ENCODE results near the gene SLC22A9. TPM values are rescaled to one million over a fixed set of nuclear protein-coding genes. Genes with fewer than 3 reads are reported as not detected.

SLC22A9 gene
- total and polyA plus RNA-seq, 2 donors (not counting 1 experiment from before 2014, with no cell fraction given): not detected

DNA sequence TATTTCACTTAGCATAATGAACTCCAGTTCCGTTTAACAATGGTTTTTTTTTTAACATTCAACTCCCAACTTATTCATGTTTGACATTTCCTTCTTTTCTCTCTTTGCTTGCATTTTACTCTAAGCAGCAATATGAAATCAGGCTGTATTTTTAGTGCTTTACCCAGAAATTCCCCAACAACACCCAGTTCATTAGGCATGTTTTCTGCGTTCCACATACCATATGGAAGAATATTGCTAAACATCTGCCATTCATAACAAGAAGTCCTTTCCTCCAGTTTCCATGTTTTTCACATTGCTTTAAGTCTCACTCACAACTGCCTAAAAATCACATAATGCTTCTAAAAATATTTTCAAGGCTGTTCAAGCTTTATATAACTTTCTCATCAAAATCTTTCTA lies 75.5 kb downstream of the SLC22A9 start:
- ATAC-seq (ENCODE audit: low read depth) (no peak), DNase-seq (no peak)
- H3K9me3 ChIP-seq (ENCODE audit: control extremely low read depth in 1 of 3, control insufficient read depth in 2 of 3, insufficient read depth in 1 of 3, low read length in 2 of 3): peaks cover 0 to 2% (median 0%) of the 10 kb centered on the region in 3 donors
- Mint-ChIP-seq H3K4me1 (peaks cover 2% of the 10 kb centered on the region), H3K9me3 (ENCODE audit: insufficient read depth) (no peaks in the 10 kb centered on the region), H3K27me3 (peaks cover 30% of the 10 kb centered on the region), H3K27ac (no peak overlapping the region), H3K4me3 (no peak overlapping the region)
- H3K27me3 ChIP-seq (replicated peaks in 1 of 4; ENCODE audit: control extremely low read depth in 1 of 4, control insufficient read depth in 3 of 4, insufficient read depth in 4 of 4, low read length in 3 of 4): peaks cover 0 to 4% (median 0%) of the 10 kb centered on the region in 4 experiments
- POLR2A ChIA-PET: no interaction called here
- no peak overlapping the region for H2AFZ ChIP-seq (ENCODE audit: insufficient read depth, low read depth, low read length, poor library complexity, severe bottlenecking)
- WGBS (ENCODE audit: insufficient coverage): 100% methylated on average over 1 of the region's 2 CpGs
- no peak overlapping the region for H3K4me3 ChIP-seq (ENCODE audit: control extremely low read depth in 1 of 5, extremely low read depth in 1 of 5, insufficient read depth in 1 of 5, low read depth in 2 of 5, low read length in 4 of 5)
- no peak overlapping the region for H3K4me2 ChIP-seq (replicated peaks; ENCODE audit: low read depth, low read length, poor library complexity, severe bottlenecking)
- H3K27ac ChIP-seq (ENCODE audit: low read length in 2 of 2): no peak overlapping the region
- H3K9ac ChIP-seq (ENCODE audit: low read length): no peak overlapping the region
- H4K20me1 ChIP-seq (ENCODE audit: control insufficient read depth, insufficient read depth, low read length, poor library complexity, severe bottlenecking): no peaks in the 10 kb centered on the region
- no peaks in the 10 kb centered on the region for H3K36me3 ChIP-seq (replicated peaks in 1 of 2; ENCODE audit: control extremely low read depth in 1 of 2, control insufficient read depth in 1 of 2, extremely low read depth in 1 of 2, insufficient read depth in 2 of 2, low read length in 1 of 2)
- no peaks in the 10 kb centered on the region for H3K4me1 ChIP-seq (ENCODE audit: control insufficient read depth in 2 of 2, insufficient read depth in 2 of 2, low read length in 2 of 2)
- intact Hi-C loops (cut with micrococcal nuclease): no loop called here
- TF ChIP-seq, protein P1, sequence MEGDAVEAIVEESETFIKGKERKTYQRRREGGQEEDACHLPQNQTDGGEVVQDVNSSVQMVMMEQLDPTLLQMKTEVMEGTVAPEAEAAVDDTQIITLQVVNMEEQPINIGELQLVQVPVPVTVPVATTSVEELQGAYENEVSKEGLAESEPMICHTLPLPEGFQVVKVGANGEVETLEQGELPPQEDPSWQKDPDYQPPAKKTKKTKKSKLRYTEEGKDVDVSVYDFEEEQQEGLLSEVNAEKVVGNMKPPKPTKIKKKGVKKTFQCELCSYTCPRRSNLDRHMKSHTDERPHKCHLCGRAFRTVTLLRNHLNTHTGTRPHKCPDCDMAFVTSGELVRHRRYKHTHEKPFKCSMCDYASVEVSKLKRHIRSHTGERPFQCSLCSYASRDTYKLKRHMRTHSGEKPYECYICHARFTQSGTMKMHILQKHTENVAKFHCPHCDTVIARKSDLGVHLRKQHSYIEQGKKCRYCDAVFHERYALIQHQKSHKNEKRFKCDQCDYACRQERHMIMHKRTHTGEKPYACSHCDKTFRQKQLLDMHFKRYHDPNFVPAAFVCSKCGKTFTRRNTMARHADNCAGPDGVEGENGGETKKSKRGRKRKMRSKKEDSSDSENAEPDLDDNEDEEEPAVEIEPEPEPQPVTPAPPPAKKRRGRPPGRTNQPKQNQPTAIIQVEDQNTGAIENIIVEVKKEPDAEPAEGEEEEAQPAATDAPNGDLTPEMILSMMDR (IDR thresholded peaks at IDR 0.05): no peak
- TF ChIP-seq EZH2 (IDR thresholded peaks at IDR 0.05; ENCODE audit: borderline replicate concordance, insufficient read depth, low read depth, low read length, poor library complexity, severe bottlenecking): no peak
- H3K79me2 ChIP-seq (ENCODE audit: control insufficient read depth, insufficient read depth, low read length): no peaks in the 10 kb centered on the region
- CTCF ChIA-PET: no interaction called here

DNA sequence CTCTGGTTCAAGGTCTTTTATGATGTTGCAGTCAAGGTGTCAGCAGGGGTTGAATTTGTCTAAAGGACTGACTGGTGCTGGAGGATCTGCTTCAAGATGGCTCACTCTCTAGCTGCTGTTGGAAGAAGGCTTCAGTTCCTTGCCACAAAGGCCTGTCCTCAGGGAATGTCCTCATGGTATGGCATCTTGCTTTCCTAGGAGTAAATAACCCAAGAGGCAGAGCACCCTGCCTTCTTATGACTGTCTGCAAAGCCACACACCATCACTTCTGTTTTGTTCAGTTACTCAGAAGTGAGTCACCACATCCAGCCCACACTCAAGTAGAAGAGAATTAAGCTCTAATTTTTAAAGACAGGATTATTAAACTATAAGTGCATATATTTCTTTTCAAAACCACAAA lies 76.1 kb downstream of the SLC22A9 start:
- Histone ChIP-seq H3K9ac (ENCODE audit: low read length) (no peak overlapping the region), H3K36me3 (replicated peaks in 1 of 2; ENCODE audit: control extremely low read depth in 1 of 2, control insufficient read depth in 1 of 2, extremely low read depth in 1 of 2, insufficient read depth in 2 of 2, low read length in 1 of 2) (no peaks in the 10 kb centered on the region), H3K27me3 (replicated peaks in 1 of 4; ENCODE audit: control extremely low read depth in 1 of 4, control insufficient read depth in 3 of 4, insufficient read depth in 4 of 4, low read length in 3 of 4) (peaks cover 0 to 4% (median 0%) of the 10 kb centered on the region in 4 experiments), H3K4me3 (ENCODE audit: control extremely low read depth in 1 of 5, extremely low read depth in 1 of 5, insufficient read depth in 1 of 5, low read depth in 2 of 5, low read length in 4 of 5) (no peak overlapping the region), H3K27ac (ENCODE audit: low read length in 2 of 2) (no peak overlapping the region), H2AFZ (ENCODE audit: insufficient read depth, low read depth, low read length, poor library complexity, severe bottlenecking) (no peak overlapping the region), H3K79me2 (ENCODE audit: control insufficient read depth, insufficient read depth, low read length) (no peaks in the 10 kb centered on the region), H3K4me2 (replicated peaks; ENCODE audit: low read depth, low read length, poor library complexity, severe bottlenecking) (no peak overlapping the region), H3K9me3 (ENCODE audit: control extremely low read depth in 1 of 3, control insufficient read depth in 2 of 3, insufficient read depth in 1 of 3, low read length in 2 of 3) (peaks cover 0 to 2% (median 0%) of the 10 kb centered on the region in 3 donors), H4K20me1 (ENCODE audit: control insufficient read depth, insufficient read depth, low read length, poor library complexity, severe bottlenecking) (no peaks in the 10 kb centered on the region), H3K4me1 (ENCODE audit: control insufficient read depth in 2 of 2, insufficient read depth in 2 of 2, low read length in 2 of 2) (no peaks in the 10 kb centered on the region)
- Mint-ChIP-seq H3K27me3 (peaks cover 35% of the 10 kb centered on the region), H3K4me3 (no peak overlapping the region), H3K27ac (no peak overlapping the region), H3K9me3 (ENCODE audit: insufficient read depth) (no peaks in the 10 kb centered on the region), H3K4me1 (peaks cover 2% of the 10 kb centered on the region)
- POLR2A ChIA-PET: no interaction called here
- no peak for DNase-seq
- no peak for ATAC-seq (ENCODE audit: low read depth)
- intact Hi-C loops (cut with micrococcal nuclease): no loop called here
- CTCF ChIA-PET: no interaction called here
- TF ChIP-seq EZH2 (IDR thresholded peaks at IDR 0.05; ENCODE audit: borderline replicate concordance, insufficient read depth, low read depth, low read length, poor library complexity, severe bottlenecking): no peak
- TF ChIP-seq, protein P1 (IDR thresholded peaks at IDR 0.05): no peak
